GM23338 (cell line): Measurements from ENCODE around the gene RNF145. TPM values are rescaled to one million over a fixed set of nuclear protein-coding genes. Genes with fewer than 3 reads are reported as not detected.

ENCODE experiments used
- ATAC-seq: fragments of 200-7000 bp; cut with Tn5 transposase; 3 replicates; pipeline ENCODE4 v1.9.1; 2020
- DNase-seq: peaks from one replicate; pipeline ENCODE4 v3.0.0-alpha.2; 2015; ENCODE audit warnings: low spot score
- H2AFZ ChIP-seq: fragments of 200-600 bp; sonication (generic); 2 replicates; pipeline ENCODE4 v1.8.0; 2016; ENCODE audit warnings: antibody characterized with exemption, mild to moderate bottlenecking, moderate library complexity
- H3F3A ChIP-seq: fragments of 200-600 bp; sonication (generic); replicated peaks from 2 replicates; pipeline ENCODE4 v1.8.0; 2017; ENCODE audit warnings: antibody characterized with exemption, mixed run types, low read depth
- H3K27ac ChIP-seq: fragments of 200-600 bp; sonication (generic); 2 replicates; pipeline ENCODE4 v1.6.1; 2016; ENCODE audit warnings: low read depth
- H3K27me3 ChIP-seq: fragments of 200-600 bp; sonication (generic); 2 replicates; pipeline ENCODE4 v1.8.0; 2016; ENCODE audit warnings: mild to moderate bottlenecking, mixed run types, moderate library complexity; ENCODE audit not compliant: insufficient read depth
- H3K36me3 ChIP-seq: fragments of 200-600 bp; sonication (generic); 2 replicates; pipeline ENCODE4 v1.8.0; 2016; ENCODE audit warnings: mild to moderate bottlenecking; ENCODE audit not compliant: insufficient read depth
- H3K4me1 ChIP-seq: fragments of 200-600 bp; sonication (generic); 2 replicates; pipeline ENCODE4 v1.8.0; 2016; ENCODE audit warnings: mild to moderate bottlenecking, moderate library complexity; ENCODE audit not compliant: insufficient read depth
- H3K4me2 ChIP-seq: fragments of 200-600 bp; sonication (generic); 2 replicates; pipeline ENCODE4 v1.7.1; 2017; ENCODE audit warnings: mixed run types
- H3K4me3 ChIP-seq: fragments of 200-600 bp; sonication (generic); 2 replicates; pipeline ENCODE4 v1.6.1; 2016; ENCODE audit warnings: mixed run types
- H3K79me2 ChIP-seq: fragments of 200-600 bp; sonication (generic); replicated peaks from 2 replicates; pipeline ENCODE4 v1.8.0; 2017; ENCODE audit warnings: mild to moderate bottlenecking; ENCODE audit not compliant: insufficient read depth
- H3K9me2 ChIP-seq: fragments of 200-600 bp; sonication (generic); 2 replicates; pipeline ENCODE4 v1.8.0; 2017; ENCODE audit not compliant: insufficient read depth
- H4K20me1 ChIP-seq: fragments of 200-600 bp; sonication (generic); replicated peaks from 2 replicates; pipeline ENCODE4 v1.8.0; 2017; ENCODE audit warnings: mild to moderate bottlenecking; ENCODE audit not compliant: insufficient read depth
- H3K27ac Mint-ChIP-seq: 2 replicates; pipeline ENCODE4 v1.8.0; 2020; ENCODE audit warnings: inconsistent platforms, mild to moderate bottlenecking, moderate library complexity, mixed read lengths
- H3K27me3 Mint-ChIP-seq: 3 replicates; pipeline ENCODE4 v1.8.0; 2022; ENCODE audit warnings: low read depth, mild to moderate bottlenecking, moderate library complexity, mixed read lengths, inconsistent platforms; ENCODE audit not compliant: insufficient read depth, poor library complexity
- H3K36me3 Mint-ChIP-seq: 3 replicates; pipeline ENCODE4 v1.8.0; 2021; ENCODE audit warnings: low read depth, mild to moderate bottlenecking, inconsistent platforms, moderate library complexity, mixed read lengths
- H3K4me1 Mint-ChIP-seq: 3 replicates; pipeline ENCODE4 v1.8.0; 2020; ENCODE audit warnings: mild to moderate bottlenecking, inconsistent platforms, mixed read lengths
- H3K4me3 Mint-ChIP-seq: 3 replicates; pipeline ENCODE4 v1.8.0; 2021; ENCODE audit warnings: moderate library complexity, mild to moderate bottlenecking, inconsistent platforms, mixed read lengths
- H3K9me3 Mint-ChIP-seq: 3 replicates; pipeline ENCODE4 v1.8.0; 2020; ENCODE audit warnings: moderate library complexity, mild to moderate bottlenecking, inconsistent platforms, mixed read lengths
- CREB1 ChIP-seq: fragments of 250-450 bp; sonication (Bioruptor Pico); IDR thresholded peaks from 2 replicates; pipeline ENCODE4 v1.5.0; 2020; ENCODE audit warnings: low read depth, mild to moderate bottlenecking, moderate library complexity
- CTCF ChIP-seq, 2 experiments: fragments of 200-600 bp in 1 of 2; sonication (generic) in 1 of 2; conservative IDR thresholded peaks; 2 replicates each; pipeline versions ENCODE4 v1.5.1 to v1.6.1; 2016 to 2017; ENCODE audit warnings: antibody characterized with exemption in 2 of 2, low read depth in 2 of 2, mild to moderate bottlenecking in 2 of 2, moderate library complexity in 1 of 2
- ETS1 ChIP-seq: IDR thresholded peaks from 2 replicates; pipeline ENCODE4 v1.6.1; 2016; ENCODE audit warnings: antibody characterized with exemption
- EZH2 ChIP-seq: fragments of 200-600 bp; sonication (generic); IDR thresholded peaks from one replicate; pipeline ENCODE4 v1.8.0; 2017; ENCODE audit warnings: antibody characterized with exemption, mild to moderate bottlenecking, low read depth; ENCODE audit not compliant: unreplicated experiment
- EZH2phosphoT487 ChIP-seq: fragments of 200-600 bp; sonication (generic); IDR thresholded peaks from one replicate; pipeline ENCODE4 v1.8.1; 2018; ENCODE audit warnings: antibody characterized with exemption; ENCODE audit not compliant: unreplicated experiment
- JUNB ChIP-seq: IDR thresholded peaks from one replicate; pipeline ENCODE4 v1.6.1; 2016; ENCODE audit warnings: antibody characterized with exemption; ENCODE audit not compliant: unreplicated experiment
- NANOG ChIP-seq: IDR thresholded peaks from 2 replicates; pipeline ENCODE4 v1.6.1; 2016; ENCODE audit warnings: antibody characterized with exemption, borderline replicate concordance
- POLR2AphosphoS5 ChIP-seq: IDR thresholded peaks from 2 replicates; pipeline ENCODE4 v1.6.1; 2016; ENCODE audit warnings: antibody characterized with exemption, low read depth
- REST ChIP-seq: IDR thresholded peaks from one replicate; pipeline ENCODE4 v1.6.1; 2018; ENCODE audit warnings: antibody characterized with exemption; ENCODE audit not compliant: unreplicated experiment
- STAT1 ChIP-seq: IDR thresholded peaks from one replicate; pipeline ENCODE4 v1.6.1; 2016; ENCODE audit warnings: antibody characterized with exemption; ENCODE audit not compliant: unreplicated experiment
- ZNF114 ChIP-seq: fragments of 250-450 bp; sonication (Bioruptor Pico); IDR thresholded peaks from 2 replicates; pipeline ENCODE4 v1.5.0; 2020; ENCODE audit warnings: mild to moderate bottlenecking, moderate library complexity
- ZNF331 ChIP-seq: fragments of 250-450 bp; sonication (Bioruptor Pico); IDR thresholded peaks from 2 replicates; pipeline ENCODE4 v1.5.0; 2020; ENCODE audit warnings: low read depth, mild to moderate bottlenecking, moderate library complexity
- ZNF462 ChIP-seq: fragments of 250-450 bp; sonication (Bioruptor Pico); IDR thresholded peaks from 2 replicates; pipeline ENCODE4 v1.5.0; 2020; ENCODE audit warnings: mild to moderate bottlenecking, moderate library complexity
- polyA plus RNA-seq: library from polyadenylated mRNA; unstranded; fragments of >200 nt; fragmentation: Nextera tagmentation; extraction: Ambion mirVana; gene quantifications from 2 replicates; pipeline ENCODE4 v1.2.1, GENCODE V29; 2016
- total RNA-seq: library from RNA; depleted of rRNA; stranded (reverse); fragments of >200 nt; shearing (Covaris generic); gene quantifications from 2 replicates; pipeline ENCODE4 v1.2.3, GENCODE V29; 2014

Gene RNF145
- total and polyA plus RNA-seq, 2 experiments from 2014 or later, result 15.6 to 43.5 TPM

GRCh38 chr5:159227452-159227851, 18.1 kb upstream of the RNF145 start:
- no peak overlapping the region for H3K4me3 ChIP-seq
- H3K4me1 ChIP-seq, result peaks cover 9% of the 10 kb centered on the region
- H3K36me3 Mint-ChIP-seq, result no peaks in the 10 kb centered on the region
- H3K79me2 ChIP-seq, result no peaks in the 10 kb centered on the region
- no peaks in the 10 kb centered on the region for H3K36me3 ChIP-seq
- H3K27ac ChIP-seq, result no peak overlapping the region
- H3K4me1 Mint-ChIP-seq, result peaks cover 11% of the 10 kb centered on the region
- H4K20me1 ChIP-seq, result no peaks in the 10 kb centered on the region; the same call in 1 of the 2 replicates
- H2AFZ ChIP-seq, result no peak overlapping the region
- no peak for TF ChIP-seq JUNB
- no peak for TF ChIP-seq ZNF462 (CRISPR knock-in tag)
- no peak for TF ChIP-seq CREB1 (CRISPR knock-in tag)
- no peak for TF ChIP-seq REST
- TF ChIP-seq ETS1, result no peak
- no peak for TF ChIP-seq EZH2
- no peak for TF ChIP-seq ZNF331
- no peak for TF ChIP-seq EZH2phosphoT487
- no peak for TF ChIP-seq ZNF114 (CRISPR knock-in tag)
- TF ChIP-seq POLR2AphosphoS5, result no peak
- TF ChIP-seq NANOG, result no peak
- TF ChIP-seq CTCF (conservative IDR thresholded peaks at IDR 0.05; ENCODE audit: low read depth in 2 of 2), result no peak
- no peak for TF ChIP-seq STAT1
- H3F3A ChIP-seq, result no peaks in the 10 kb centered on the region
- ATAC-seq (no peak), DNase-seq (no peak)
- no peaks in the 10 kb centered on the region for H3K9me2 ChIP-seq
- peaks cover 97% of the 10 kb centered on the region for H3K27me3 ChIP-seq
- H3K27ac Mint-ChIP-seq, result no peak overlapping the region
- no peak overlapping the region for H3K4me2 ChIP-seq
- H3K27me3 Mint-ChIP-seq, result peaks cover 62% of the 10 kb centered on the region
- H3K9me3 Mint-ChIP-seq, result no peaks in the 10 kb centered on the region; the same call in 2 of the 3 replicates
- H3K4me3 Mint-ChIP-seq, result no peak overlapping the region
